Lower leg skin (tissue), 4 donors: Measurements from ENCODE around the gene PHLDA2. TPM values are rescaled to one million over a fixed set of nuclear protein-coding genes. Genes with fewer than 3 reads are reported as not detected.

Source experiments
- DNase-seq, 2 donors: peaks; one replicate each; pipeline ENCODE4 v3.0.0-alpha.2; 2019; ENCODE audit warnings: low spot score in 2 of 2
- H3K4me3 ChIP-seq: fragments of 200-600 bp; sonication (generic); 2 replicates; pipeline ENCODE4 v1.5.1; 2017; ENCODE audit warnings: mild to moderate bottlenecking, low read depth; ENCODE audit not compliant: poor library complexity, severe bottlenecking
- POLR2A ChIP-seq, 2 donors: fragments of 450-650 bp; IDR thresholded peaks; one replicate each; pipeline ENCODE4 v1.6.1; 2016 to 2017; ENCODE audit warnings: antibody characterized with exemption in 2 of 2, mild to moderate bottlenecking in 1 of 2, moderate library complexity in 1 of 2
- WGBS, 2 donors: methylation state at CpG; one replicate each; pipeline ENCODE4 v1.1.5; 2018; 5-methylcytosine and 5-hydroxymethylcytosine counted together
- intact Hi-C: fragments of 100-400 bp; cut with DNase I; formaldehyde crosslinking; loops from one replicate; pipeline ENCODE4 v1.15.0; 2023; ENCODE audit warnings: low total_unique reads
- total RNA-seq, 4 donors: library from RNA; depleted of rRNA; stranded (reverse); fragments of >200 nt; gene quantifications; one replicate each; pipeline ENCODE4 v1.1.0, GENCODE V29; 2016
- TF ChIP-seq, protein P1 (sequence below), 3 donors: fragments of 450-650 bp; IDR thresholded peaks; one replicate each; pipeline ENCODE4 v1.5.1; 2016; ENCODE audit warnings: antibody characterized with exemption in 3 of 3, mild to moderate bottlenecking in 3 of 3, moderate library complexity in 2 of 3

Gene PHLDA2
- total RNA-seq, 4 donors from 2014 or later: 5.1 to 16.0 (median 7.4) TPM

DNA sequence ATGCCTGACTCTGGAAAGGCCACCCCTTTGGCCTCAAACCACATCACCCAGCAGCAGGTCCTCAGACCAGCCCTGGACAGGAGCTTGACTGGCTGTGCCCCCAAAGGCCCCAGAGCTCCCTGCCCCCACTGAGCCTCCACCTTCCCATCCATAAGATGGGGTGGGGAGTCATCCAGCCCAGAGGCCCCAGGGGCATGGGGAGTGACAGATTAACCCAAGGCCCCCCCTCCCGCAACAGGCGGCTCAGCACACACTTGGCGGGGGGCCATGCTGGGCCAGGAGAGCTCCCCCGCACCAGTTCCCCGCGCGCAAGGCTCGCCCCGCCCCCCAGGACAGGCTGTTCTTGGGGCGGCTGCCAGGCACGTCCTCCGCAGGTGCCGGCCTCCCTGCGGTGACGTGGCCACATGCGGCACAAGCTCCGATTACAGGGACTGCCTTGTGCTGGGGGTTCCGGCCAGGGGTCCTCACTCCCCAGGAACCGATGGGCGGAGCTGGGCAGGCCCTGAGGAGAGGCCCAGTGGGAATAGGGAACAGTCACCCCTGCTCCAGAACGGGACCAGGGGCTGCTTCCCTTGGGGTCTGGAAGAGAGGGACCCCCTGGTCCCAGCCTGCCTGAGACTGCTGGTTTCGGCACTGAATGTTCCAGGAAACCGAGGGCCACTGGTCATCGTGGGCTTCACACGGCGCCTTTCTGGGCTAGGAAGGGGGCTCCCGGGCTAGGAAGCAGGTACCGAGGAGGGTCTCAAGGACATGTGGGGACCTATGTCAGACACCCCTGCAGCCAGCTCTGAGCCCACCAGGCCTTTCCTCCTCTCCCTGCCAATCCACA, 38.5 kb downstream of the PHLDA2 start:
- DNase-seq: no peak
- H3K4me3 ChIP-seq: no peak overlapping the region
- TF ChIP-seq, protein P1, sequence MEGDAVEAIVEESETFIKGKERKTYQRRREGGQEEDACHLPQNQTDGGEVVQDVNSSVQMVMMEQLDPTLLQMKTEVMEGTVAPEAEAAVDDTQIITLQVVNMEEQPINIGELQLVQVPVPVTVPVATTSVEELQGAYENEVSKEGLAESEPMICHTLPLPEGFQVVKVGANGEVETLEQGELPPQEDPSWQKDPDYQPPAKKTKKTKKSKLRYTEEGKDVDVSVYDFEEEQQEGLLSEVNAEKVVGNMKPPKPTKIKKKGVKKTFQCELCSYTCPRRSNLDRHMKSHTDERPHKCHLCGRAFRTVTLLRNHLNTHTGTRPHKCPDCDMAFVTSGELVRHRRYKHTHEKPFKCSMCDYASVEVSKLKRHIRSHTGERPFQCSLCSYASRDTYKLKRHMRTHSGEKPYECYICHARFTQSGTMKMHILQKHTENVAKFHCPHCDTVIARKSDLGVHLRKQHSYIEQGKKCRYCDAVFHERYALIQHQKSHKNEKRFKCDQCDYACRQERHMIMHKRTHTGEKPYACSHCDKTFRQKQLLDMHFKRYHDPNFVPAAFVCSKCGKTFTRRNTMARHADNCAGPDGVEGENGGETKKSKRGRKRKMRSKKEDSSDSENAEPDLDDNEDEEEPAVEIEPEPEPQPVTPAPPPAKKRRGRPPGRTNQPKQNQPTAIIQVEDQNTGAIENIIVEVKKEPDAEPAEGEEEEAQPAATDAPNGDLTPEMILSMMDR (IDR thresholded peaks at IDR 0.05): no peak
- TF ChIP-seq POLR2A (IDR thresholded peaks at IDR 0.05): no peak
- WGBS, 2 donors: 63 to 79% methylated on average over 10 to 23 of the region's 28 CpGs
- intact Hi-C loops: loop anchor here (10.0 kb wide), 1 partner anchor 696 kb away; no protein-coding TSS in a partner anchor

DNA sequence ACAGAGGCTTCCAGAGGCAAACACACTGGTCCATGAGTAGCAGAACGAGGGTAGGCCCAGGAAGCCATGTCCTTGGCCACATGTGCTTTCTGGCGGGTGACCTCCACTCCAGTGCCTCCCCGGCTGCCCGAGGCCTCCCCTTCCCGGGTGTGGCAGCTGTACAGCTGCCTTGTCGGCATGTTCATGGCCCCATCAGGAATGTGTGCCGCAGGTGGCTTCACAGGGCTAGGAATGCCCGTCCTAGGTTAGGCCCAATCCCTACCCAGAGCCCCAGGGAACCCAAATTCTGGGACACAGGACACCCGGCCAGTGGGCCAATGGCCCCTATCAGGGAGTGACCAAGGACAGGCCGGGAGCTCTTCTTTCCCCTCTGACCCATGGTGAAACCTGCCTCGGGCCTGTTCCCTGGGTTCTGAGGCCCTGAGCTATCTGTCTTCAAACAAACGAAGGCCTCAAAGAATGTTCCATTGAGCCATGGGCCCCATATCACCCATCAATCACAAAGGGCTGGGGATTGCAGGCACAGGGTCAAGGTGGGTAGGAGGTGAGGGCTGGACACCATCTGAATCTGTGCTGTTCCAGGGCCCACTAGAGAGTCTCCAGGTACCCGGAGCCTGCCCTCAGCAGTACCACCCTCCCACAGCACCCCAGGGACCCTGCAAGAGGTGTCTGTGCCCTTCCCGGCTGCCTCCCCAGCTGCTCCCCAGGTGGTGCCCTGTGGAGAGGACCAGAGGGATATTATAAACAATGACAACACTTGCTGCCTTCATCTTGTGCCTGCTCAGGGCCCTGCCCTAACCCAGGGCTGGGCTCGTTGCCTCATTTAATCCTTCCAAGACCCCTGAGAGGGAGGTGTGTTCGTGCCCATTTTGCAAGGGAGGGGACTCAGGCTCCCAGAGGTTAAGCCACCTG, 39.6 kb downstream of the PHLDA2 start:
- no peak for DNase-seq
- H3K4me3 ChIP-seq: no peak overlapping the region
- intact Hi-C loops: loop anchor here (2.0 to 10.0 kb wide), 2 partner anchors 357 to 695 kb away; no protein-coding TSS in a partner anchor
- TF ChIP-seq, protein P1 (IDR thresholded peaks at IDR 0.05): no peak
- TF ChIP-seq POLR2A (IDR thresholded peaks at IDR 0.05): no peak
- WGBS, 2 donors: 81 to 84% methylated on average over 8 to 16 of the region's 16 CpGs

DNA sequence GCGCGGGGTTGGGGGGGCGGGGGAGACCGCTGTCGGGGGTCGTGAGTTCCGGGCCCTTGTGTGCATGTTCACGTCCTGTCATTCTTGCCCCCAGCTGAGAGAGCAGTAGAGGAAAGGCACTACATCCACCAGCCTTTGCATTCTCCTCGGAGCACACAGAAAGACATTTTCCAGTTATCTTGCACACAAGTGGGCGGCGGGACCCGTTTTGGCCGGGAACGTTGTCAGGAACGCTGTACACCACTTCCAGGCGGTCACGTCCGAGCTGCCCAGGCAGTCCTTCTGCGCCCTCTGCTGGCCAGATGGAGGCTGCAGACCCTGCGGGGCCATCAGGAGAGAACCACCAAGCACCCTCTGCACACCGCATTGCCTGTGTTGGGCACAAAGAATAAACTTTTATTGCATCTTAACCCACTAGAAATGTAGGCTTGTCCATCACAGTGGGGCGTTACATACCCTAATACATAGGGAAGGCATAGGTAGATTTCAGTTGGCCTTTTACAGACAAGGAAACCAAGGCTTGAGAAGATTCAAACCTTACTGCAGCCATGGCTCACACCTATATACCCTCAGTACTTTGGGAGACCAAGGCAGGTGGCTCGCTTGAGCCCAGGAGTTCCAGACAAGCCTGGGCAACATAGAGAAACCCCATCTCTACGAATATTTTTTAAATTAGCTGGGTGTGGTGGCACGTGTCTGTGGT, 40.8 kb downstream of the PHLDA2 start:
- intact Hi-C loops: loop anchor here (2.0 kb wide), 1 partner anchor 356 kb away; no protein-coding TSS in a partner anchor
- 28 to 30% methylated on average over 25 of the region's 25 CpGs for WGBS, 2 donors

DNA sequence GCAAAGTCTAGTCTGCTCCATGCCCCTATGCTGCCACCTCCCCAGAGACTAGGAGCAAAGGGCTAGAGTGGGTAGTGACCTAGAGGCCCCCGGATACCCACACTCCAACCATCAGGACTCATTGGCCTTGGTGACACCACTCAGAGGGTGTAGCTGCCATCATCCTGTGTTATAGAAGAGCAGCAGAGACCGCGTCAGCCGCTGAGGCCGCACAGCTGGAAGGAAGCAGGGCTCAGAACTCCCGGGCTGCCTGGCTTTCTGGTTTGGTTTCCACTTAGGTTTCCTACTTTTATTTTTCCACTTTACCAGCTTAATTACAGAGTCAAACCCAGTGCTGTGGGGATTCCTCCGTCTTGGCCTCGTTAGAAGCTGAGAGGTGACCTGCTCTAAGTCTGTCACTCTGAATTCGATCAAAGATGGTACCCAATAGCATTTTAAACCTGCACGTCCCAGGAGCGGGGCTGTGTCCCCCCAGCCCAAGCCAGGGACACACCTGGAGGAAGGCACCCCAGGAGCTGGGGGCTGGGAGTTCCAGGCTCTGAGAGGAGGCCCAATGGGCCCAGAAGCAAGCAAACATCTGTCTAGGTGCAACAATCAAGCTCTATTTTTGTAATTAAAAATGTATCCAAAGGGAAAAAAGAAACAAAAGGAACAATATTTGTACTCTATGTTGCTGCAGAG, 41.6 kb downstream of the PHLDA2 start:
- TF ChIP-seq, protein P1 (IDR thresholded peaks at IDR 0.05): no peak
- TF ChIP-seq POLR2A (IDR thresholded peaks at IDR 0.05): no peak
- 56 to 62% methylated on average over 11 of the region's 11 CpGs for WGBS, 2 donors
- no peak overlapping the region for H3K4me3 ChIP-seq
- intact Hi-C loops: loop anchor here (2.0 kb wide), 1 partner anchor 355 kb away; no protein-coding TSS in a partner anchor
- no peak for DNase-seq

More for the DNA sequence above, 40.8 kb downstream of the PHLDA2 start:
- peak; percentile 89 to 99 for DNase-seq
- no peak for TF ChIP-seq POLR2A (IDR thresholded peaks at IDR 0.05)
- TF ChIP-seq, protein P1 (IDR thresholded peaks at IDR 0.05): peak in 1 of 3 donors; percentile 95
- no peak overlapping the region for H3K4me3 ChIP-seq

DNA sequence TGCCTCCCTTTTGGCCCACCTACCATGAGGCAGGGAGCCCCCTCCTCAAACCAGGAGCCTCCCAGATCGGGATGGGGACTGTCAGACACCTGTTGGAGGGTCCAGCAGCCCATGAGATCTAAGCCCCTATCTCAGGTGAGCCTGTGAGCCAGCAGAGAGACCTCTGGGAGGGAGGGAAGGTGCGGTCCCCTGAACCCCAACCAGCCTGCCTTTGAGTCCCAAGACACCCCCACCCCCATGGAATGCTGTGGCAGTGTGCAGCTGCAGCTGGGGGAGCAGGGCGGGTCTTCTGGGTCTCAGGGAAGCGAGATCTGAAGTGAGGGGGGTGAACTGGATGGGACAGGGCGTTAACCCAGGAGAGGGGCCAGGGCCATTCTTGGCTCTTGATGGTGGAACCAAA, 42.3 kb downstream of the PHLDA2 start:
- DNase-seq: no peak
- H3K4me3 ChIP-seq: no peak overlapping the region
- intact Hi-C loops: no loop called here
- WGBS, 2 donors: 76 to 82% methylated on average over 5 of the region's 5 CpGs
- TF ChIP-seq, protein P1 (IDR thresholded peaks at IDR 0.05): no peak
- no peak for TF ChIP-seq POLR2A (IDR thresholded peaks at IDR 0.05)
